Activated T-helper 1 cell treated with anti-CD3 and anti-CD28 coated beads, Interleukin-12 subunit alpha, Interleukin-12 subunit beta, Interleukin-2, Interleukin-4 antibody, amounts not matched to agents 30 ng/mL and 10 ng/mL and 1 ng/mL, durations not matched to agents 14 hours and 24 hours and 36 hours (primary cell): ENCODE results near the gene ATR. TPM values are rescaled to one million over a fixed set of nuclear protein-coding genes. Genes with fewer than 3 reads are reported as not detected.
"Not testable (repeated sequence)": the region's sequence is repeated elsewhere in the genome, so short reads cannot be mapped to it uniquely, and the experiment has no call there.

ENCODE experiments used
- DNase-seq: peaks from one replicate; pipeline ENCODE4 v3.0.0; 2021; ENCODE audit warnings: low spot score
- H3K27ac Mint-ChIP-seq: one replicate; pipeline ENCODE4 v1.8.0; 2021; ENCODE audit warnings: mild to moderate bottlenecking, mixed read lengths
- H3K27me3 Mint-ChIP-seq: one replicate; pipeline ENCODE4 v1.8.0; 2022; ENCODE audit warnings: mild to moderate bottlenecking, moderate library complexity, mixed read lengths; ENCODE audit not compliant: insufficient read depth
- H3K36me3 Mint-ChIP-seq: one replicate; pipeline ENCODE4 v1.8.0; 2021; ENCODE audit warnings: low read depth, mixed read lengths
- H3K4me1 Mint-ChIP-seq: one replicate; pipeline ENCODE4 v1.8.0; 2021; ENCODE audit warnings: low read depth, mixed read lengths
- H3K4me3 Mint-ChIP-seq: one replicate; pipeline ENCODE4 v1.8.0; 2021; ENCODE audit warnings: mild to moderate bottlenecking, moderate library complexity, mixed read lengths
- H3K9me3 Mint-ChIP-seq: one replicate; pipeline ENCODE4 v1.8.0; 2021; ENCODE audit warnings: mixed read lengths
- intact Hi-C: fragments of 100-400 bp; cut with micrococcal nuclease; formaldehyde crosslinking; loops from one replicate; pipeline ENCODE4 v1.15.1; 2024
- total RNA-seq: library from RNA; stranded (reverse); gene quantifications from 2 replicates; pipeline ENCODE4 v1.2.3, GENCODE V29; 2022

Gene ATR
- total RNA-seq, 1 donor from 2014 or later, result 27.0 TPM

GRCh38 chr3:142604940-142605339 lies 26.4 kb upstream of the ATR start:
- no peaks in the 10 kb centered on the region for H3K4me1 Mint-ChIP-seq
- no peak overlapping the region for H3K27ac Mint-ChIP-seq
- no peak for DNase-seq
- peaks cover 2% of the 10 kb centered on the region for H3K27me3 Mint-ChIP-seq
- intact Hi-C loops, result no loop called here
- H3K4me3 Mint-ChIP-seq, result no peak overlapping the region
- no peaks in the 10 kb centered on the region for H3K36me3 Mint-ChIP-seq
- H3K9me3 Mint-ChIP-seq, result no peaks in the 10 kb centered on the region

- DNase-seq, H3K4me1 Mint-ChIP-seq, H3K36me3 Mint-ChIP-seq, H3K27ac Mint-ChIP-seq, H3K9me3 Mint-ChIP-seq, H3K27me3 Mint-ChIP-seq, intact Hi-C loops, H3K4me3 Mint-ChIP-seq: not testable (repeated sequence)
These were observed 24.8 kb upstream of the ATR start for GRCh38 chr3:142603386-142603705.

GRCh38 chr3:142602619-142603385 lies 24.3 kb upstream of the ATR start:
- peaks cover 2% of the 10 kb centered on the region for H3K27me3 Mint-ChIP-seq
- DNase-seq, result no peak
- no peaks in the 10 kb centered on the region for H3K9me3 Mint-ChIP-seq
- no peaks in the 10 kb centered on the region for H3K36me3 Mint-ChIP-seq
- intact Hi-C loops, result no loop called here
- H3K4me3 Mint-ChIP-seq, result no peak overlapping the region
- no peak overlapping the region for H3K27ac Mint-ChIP-seq
- H3K4me1 Mint-ChIP-seq, result peaks cover 7% of the 10 kb centered on the region

DNA sequence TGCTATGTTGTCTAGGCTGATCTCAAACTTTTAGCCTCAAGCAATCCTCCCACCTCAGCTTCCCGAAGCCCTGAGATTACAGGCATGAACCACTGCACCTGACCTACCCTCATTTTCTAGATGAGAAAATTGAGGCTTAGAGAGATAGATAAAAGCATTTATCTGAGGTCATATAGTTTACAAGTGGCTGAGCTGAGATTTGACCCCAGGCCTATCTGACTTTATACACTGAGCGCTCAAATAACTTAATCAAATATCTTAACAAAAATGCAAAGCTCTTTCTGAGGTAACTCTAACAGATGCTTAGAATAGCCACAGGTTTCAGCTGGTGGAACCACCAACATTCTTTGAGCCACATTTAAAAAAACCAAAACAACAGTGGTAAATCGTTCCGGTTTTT lies 23.2 kb upstream of the ATR start:
- H3K27me3 Mint-ChIP-seq, result peaks cover 2% of the 10 kb centered on the region
- no peaks in the 10 kb centered on the region for H3K36me3 Mint-ChIP-seq
- no peaks in the 10 kb centered on the region for H3K9me3 Mint-ChIP-seq
- H3K27ac Mint-ChIP-seq, result no peak overlapping the region
- no peak overlapping the region for H3K4me3 Mint-ChIP-seq
- peaks cover 16% of the 10 kb centered on the region for H3K4me1 Mint-ChIP-seq
- no peak for DNase-seq
- intact Hi-C loops, result no loop called here

DNA sequence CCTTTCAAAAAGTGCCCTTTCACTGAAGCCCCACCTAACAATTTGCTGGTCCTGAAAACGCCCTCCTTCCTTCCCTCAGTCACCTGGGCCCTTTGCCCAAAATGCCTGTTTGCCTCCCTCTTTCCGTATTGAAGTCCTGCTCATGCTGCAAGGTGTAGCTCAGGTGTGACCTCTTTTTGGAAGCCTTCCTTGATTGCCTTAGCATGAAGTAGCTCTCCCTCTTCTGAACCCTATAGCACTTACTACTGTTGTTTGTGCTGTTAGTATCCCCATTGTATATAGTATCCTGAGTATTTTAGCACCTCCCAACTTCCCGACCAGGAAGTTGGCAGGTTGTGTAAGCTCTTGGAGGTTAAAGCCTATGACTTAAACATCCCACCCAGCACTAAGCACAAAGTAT lies 19.4 kb upstream of the ATR start:
- no peaks in the 10 kb centered on the region for H3K9me3 Mint-ChIP-seq
- H3K4me3 Mint-ChIP-seq, result peak overlapping the region; percentile 16
- no peak overlapping the region for H3K27ac Mint-ChIP-seq
- peaks cover 25% of the 10 kb centered on the region for H3K4me1 Mint-ChIP-seq
- peaks cover 4% of the 10 kb centered on the region for H3K27me3 Mint-ChIP-seq
- no peaks in the 10 kb centered on the region for H3K36me3 Mint-ChIP-seq
- DNase-seq, result no peak
- intact Hi-C loops, result no loop called here

- no peaks in the 10 kb centered on the region for H3K9me3 Mint-ChIP-seq
- H3K4me3 Mint-ChIP-seq, result peak overlapping the region; percentile 95
- H3K36me3 Mint-ChIP-seq, result no peaks in the 10 kb centered on the region
- H3K4me1 Mint-ChIP-seq, result peaks cover 25% of the 10 kb centered on the region
- peak overlapping the region; percentile 15 for H3K27ac Mint-ChIP-seq
- no peak for DNase-seq
- H3K27me3 Mint-ChIP-seq, result peaks cover 4% of the 10 kb centered on the region
- intact Hi-C loops, result loop anchor here (1.0 kb wide), 6 partner anchors 18 to 1375 kb away; partner anchors contain the start of genes ATR, DIPK2A, RNF7 and TRPC1
These were observed 18.2 kb upstream of the ATR start for GRCh38 chr3:142596726-142597088.

GRCh38 chr3:142595951-142596725 lies 17.6 kb upstream of the ATR start, which contains the start of gene PLS1:
PLS1 (plus strand) TSS chr3:142596393; CDS start chr3:142664238, 67,845 bp downstream.
- H3K27ac Mint-ChIP-seq, result peak within 1 kb of the TSS; percentile 69
- H3K36me3 Mint-ChIP-seq, result no peaks in the 10 kb centered on the region
- peaks cover 25% of the 10 kb centered on the region for H3K4me1 Mint-ChIP-seq
- intact Hi-C loops, result loop anchor here (1.0 kb wide), 6 partner anchors 18 to 1375 kb away; partner anchors contain the start of genes ATR, DIPK2A, RNF7 and TRPC1
- H3K27me3 Mint-ChIP-seq, result peaks cover 4% of the 10 kb centered on the region
- peak; percentile 89 for DNase-seq
- H3K9me3 Mint-ChIP-seq, result no peaks in the 10 kb centered on the region
- H3K4me3 Mint-ChIP-seq, result peak within 1 kb of the TSS; percentile 95

- H3K27ac Mint-ChIP-seq, result no peak overlapping the region
- H3K4me1 Mint-ChIP-seq, result peaks cover 25% of the 10 kb centered on the region
- DNase-seq, result no peak
- intact Hi-C loops, result no loop called here
- no peaks in the 10 kb centered on the region for H3K9me3 Mint-ChIP-seq
- H3K36me3 Mint-ChIP-seq, result no peaks in the 10 kb centered on the region
- H3K27me3 Mint-ChIP-seq, result peaks cover 4% of the 10 kb centered on the region
- H3K4me3 Mint-ChIP-seq, result peak overlapping the region; percentile 95
These were observed 17.0 kb upstream of the ATR start for GRCh38 chr3:142595581-142595950.

DNA sequence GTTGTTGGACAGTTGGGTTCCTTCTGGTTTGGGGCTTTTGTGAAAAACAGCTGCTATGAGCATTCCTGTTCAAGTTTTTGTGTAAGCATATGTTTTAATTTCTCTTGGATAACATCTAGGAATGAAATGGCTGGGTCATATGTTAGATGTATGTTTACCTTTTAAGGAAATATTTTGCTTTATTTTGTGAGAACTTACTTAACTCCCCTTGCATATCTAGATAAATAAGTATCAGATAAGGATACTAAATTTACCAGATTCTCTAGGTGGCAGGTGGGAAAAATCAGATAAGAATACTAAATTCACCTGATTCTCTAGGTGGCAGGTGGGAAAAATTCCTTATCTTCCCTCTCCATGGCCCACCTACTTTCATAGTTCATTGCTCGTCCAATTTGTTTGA lies 16.6 kb upstream of the ATR start:
- no peak for DNase-seq
- H3K4me1 Mint-ChIP-seq, result peaks cover 25% of the 10 kb centered on the region
- H3K27ac Mint-ChIP-seq, result no peak overlapping the region
- no peaks in the 10 kb centered on the region for H3K9me3 Mint-ChIP-seq
- intact Hi-C loops, result no loop called here
- peak overlapping the region; percentile 95 for H3K4me3 Mint-ChIP-seq
- peaks cover 4% of the 10 kb centered on the region for H3K27me3 Mint-ChIP-seq
- no peaks in the 10 kb centered on the region for H3K36me3 Mint-ChIP-seq

- DNase-seq, H3K9me3 Mint-ChIP-seq, intact Hi-C loops, H3K4me3 Mint-ChIP-seq, H3K36me3 Mint-ChIP-seq, H3K27ac Mint-ChIP-seq: not testable (repeated sequence)
- Mint-ChIP-seq H3K4me1 (peaks cover 14% of the 10 kb centered on the region), H3K27me3 (peaks cover 13% of the 10 kb centered on the region)
These were observed 13.7 kb upstream of the ATR start for GRCh38 chr3:142592268-142592667.

- intact Hi-C loops, result loop anchor here (5.0 kb wide), 1 partner anchor 239 kb away; no protein-coding TSS in a partner anchor
- no peaks in the 10 kb centered on the region for H3K36me3 Mint-ChIP-seq
- no peak overlapping the region for H3K27ac Mint-ChIP-seq
- H3K27me3 Mint-ChIP-seq, result peaks cover 20% of the 10 kb centered on the region
- H3K9me3 Mint-ChIP-seq, result no peaks in the 10 kb centered on the region
- H3K4me3 Mint-ChIP-seq, result no peak overlapping the region
- no peaks in the 10 kb centered on the region for H3K4me1 Mint-ChIP-seq
- no peak for DNase-seq
These were observed 10.2 kb upstream of the ATR start for GRCh38 chr3:142588703-142589102.

DNA sequence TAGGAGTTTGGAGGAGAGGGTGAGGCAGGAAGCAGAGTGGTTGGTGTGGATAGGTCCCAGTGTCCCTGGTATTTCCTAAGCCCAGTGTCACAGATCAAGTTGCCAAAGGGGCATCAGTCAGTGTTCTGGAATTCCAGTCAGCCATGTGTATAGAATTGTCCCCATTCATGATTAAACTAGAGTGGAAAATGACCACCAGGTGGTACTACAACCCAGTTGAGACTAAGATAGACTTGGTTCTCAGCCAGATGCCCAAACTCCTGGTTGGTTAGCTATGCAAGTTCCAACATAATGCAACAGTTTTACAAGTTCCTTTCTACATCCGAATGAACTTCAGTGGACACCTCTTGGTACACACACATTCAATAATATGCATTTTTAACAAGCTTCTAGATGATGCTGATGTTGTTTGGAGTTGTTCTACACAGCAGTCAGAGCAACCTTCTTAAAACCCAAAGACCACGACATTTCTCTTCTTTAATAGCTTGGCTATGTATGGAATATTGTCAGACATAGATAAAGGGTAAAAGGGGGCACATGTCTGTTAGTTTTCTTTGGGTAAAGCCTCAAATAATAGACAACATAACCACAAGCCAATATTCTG lies 8.4 kb upstream of the ATR start:
- no peak overlapping the region for H3K4me3 Mint-ChIP-seq

GRCh38 chr3:142581070-142581469 lies 2.5 kb upstream of the ATR start:
- not testable (repeated sequence) for H3K36me3 Mint-ChIP-seq, H3K9me3 Mint-ChIP-seq, H3K4me3 Mint-ChIP-seq, H3K27ac Mint-ChIP-seq, DNase-seq
- intact Hi-C loops, result loop anchor here (5.0 kb wide), 1 partner anchor 1094 kb away; the partner anchor contains the start of gene RASA2
- H3K4me1 Mint-ChIP-seq, result peaks cover 28% of the 10 kb centered on the region
- peaks cover 17% of the 10 kb centered on the region for H3K27me3 Mint-ChIP-seq

More for the DNA sequence above, 8.4 kb upstream of the ATR start:
- H3K9me3 Mint-ChIP-seq, result no peaks in the 10 kb centered on the region
- no peak overlapping the region for H3K27ac Mint-ChIP-seq
- H3K27me3 Mint-ChIP-seq, result peaks cover 29% of the 10 kb centered on the region
- DNase-seq, result no peak
- intact Hi-C loops, result loop anchor here (1.0 to 5.0 kb wide), 4 partner anchors 240 to 407 kb away; no protein-coding TSS in a partner anchor
- H3K4me1 Mint-ChIP-seq, result no peaks in the 10 kb centered on the region
- H3K36me3 Mint-ChIP-seq, result no peaks in the 10 kb centered on the region
